Smooth muscle cell (in vitro differentiated cells): Measurements from ENCODE around the gene ANKRD22. TPM values are rescaled to one million over a fixed set of nuclear protein-coding genes. Genes with fewer than 3 reads are reported as not detected.

Experiments used
- DNase-seq: peaks from one replicate; lab custom pipeline; 2025; ENCODE audit not compliant: unreplicated experiment; lab: John Stamatoyannopoulos, UW
- H2AFZ ChIP-seq: fragments of 200-600 bp; sonication (generic); 2 replicates; pipeline ENCODE4 v1.6.0; 2016; ENCODE audit warnings: antibody characterized with exemption, low read depth, mild to moderate bottlenecking
- H3F3A ChIP-seq: fragments of 200-600 bp; sonication (generic); 2 replicates; pipeline ENCODE4 v1.6.0; 2017; ENCODE audit warnings: antibody characterized with exemption, low read depth
- H3K27ac ChIP-seq: fragments of 200-600 bp; sonication (generic); 2 replicates; pipeline ENCODE4 v1.5.1; 2016; ENCODE audit warnings: low read depth, mild to moderate bottlenecking
- H3K27me3 ChIP-seq: fragments of 200-600 bp; sonication (generic); 2 replicates; pipeline ENCODE4 v1.6.1; 2016; ENCODE audit warnings: low read depth, mild to moderate bottlenecking
- H3K36me3 ChIP-seq: fragments of 200-600 bp; sonication (generic); 2 replicates; pipeline ENCODE4 v1.5.1; 2016; ENCODE audit warnings: low read depth
- H3K4me1 ChIP-seq: fragments of 200-600 bp; sonication (generic); 2 replicates; pipeline ENCODE4 v1.5.1; 2016; ENCODE audit warnings: low read depth
- H3K4me2 ChIP-seq: fragments of 200-600 bp; sonication (generic); 2 replicates; pipeline ENCODE4 v1.6.0; 2016; ENCODE audit warnings: mild to moderate bottlenecking
- H3K4me3 ChIP-seq: fragments of 200-600 bp; sonication (generic); 2 replicates; pipeline ENCODE4 v1.5.1; 2016; ENCODE audit warnings: mild to moderate bottlenecking
- H3K79me2 ChIP-seq: fragments of 200-600 bp; sonication (generic); 2 replicates; pipeline ENCODE4 v1.6.0; 2016; ENCODE audit warnings: low read depth, mild to moderate bottlenecking
- H3K9ac ChIP-seq: fragments of 200-600 bp; sonication (generic); 2 replicates; pipeline ENCODE4 v1.6.0; 2016; ENCODE audit warnings: low read depth
- H3K9me3 ChIP-seq: fragments of 200-600 bp; sonication (generic); replicated peaks from 2 replicates; pipeline ENCODE4 v1.5.1; 2016; ENCODE audit warnings: low read depth
- H4K20me1 ChIP-seq: fragments of 200-600 bp; sonication (generic); 2 replicates; pipeline ENCODE4 v1.6.0; 2016; ENCODE audit warnings: low read depth
- CTCF ChIP-seq: fragments of 200-600 bp; sonication (generic); IDR thresholded peaks from 2 replicates; pipeline ENCODE4 v1.5.1; 2017; ENCODE audit warnings: borderline replicate concordance, mild to moderate bottlenecking, antibody characterized with exemption; ENCODE audit not compliant: insufficient read depth, poor library complexity, severe bottlenecking
- WGBS: methylation state at CpG from one replicate; pipeline ENCODE4 v1.1.7; 2016; ENCODE audit warnings: low lambda C conversion rate; 5-methylcytosine and 5-hydroxymethylcytosine counted together
- polyA plus RNA-seq: library from polyadenylated mRNA; unstranded; fragments of >200 nt; fragmentation: Nextera tagmentation; extraction: Ambion mirVana; gene quantifications from 2 replicates; pipeline ENCODE4 v1.2.1, GENCODE V29; 2016
- total RNA-seq: library from RNA; depleted of rRNA; stranded (reverse); fragments of >200 nt; gene quantifications from 2 replicates; pipeline ENCODE4 v1.2.3, GENCODE V29; 2014

The ANKRD22 gene
- total and polyA plus RNA-seq, 2 experiments from 2014 or later = 1.9 to 3.4 TPM

GRCh38 chr10:88800152-88801125, 51.2 kb downstream of the ANKRD22 start:
- Histone ChIP-seq H3K27me3 (no peaks in the 10 kb centered on the region), H3K4me2 (peak overlapping the region; percentile 37), H3K79me2 (no peaks in the 10 kb centered on the region), H3K9me3 (no peaks in the 10 kb centered on the region), H3F3A (no peaks in the 10 kb centered on the region), H4K20me1 (no peaks in the 10 kb centered on the region), H2AFZ (no peak overlapping the region), H3K4me1 (no peaks in the 10 kb centered on the region), H3K36me3 (no peaks in the 10 kb centered on the region), H3K4me3 (no peak overlapping the region), H3K9ac (no peak overlapping the region), H3K27ac (peak overlapping the region; percentile 47)
- DNase-seq = no peak
- TF ChIP-seq CTCF = no peak
- WGBS = 91% methylated on average over 2 of the region's 2 CpGs

GRCh38 chr10:88794731-88795130, 56.9 kb downstream of the ANKRD22 start:
- Histone ChIP-seq H3K9ac (no peak overlapping the region), H3K9me3 (no peaks in the 10 kb centered on the region), H3K36me3 (no peaks in the 10 kb centered on the region), H3K27me3 (no peaks in the 10 kb centered on the region), H3K79me2 (no peaks in the 10 kb centered on the region), H4K20me1 (no peaks in the 10 kb centered on the region), H3F3A (peaks cover 14% of the 10 kb centered on the region), H3K4me2 (no peak overlapping the region), H3K27ac (peak overlapping the region; percentile 72), H2AFZ (no peak overlapping the region), H3K4me3 (no peak overlapping the region), H3K4me1 (peaks cover 9% of the 10 kb centered on the region)
- no peak for TF ChIP-seq CTCF
- no peak for DNase-seq
- 60% methylated on average over 1 of the region's 1 CpG for WGBS

- 10% methylated on average over 2 of the region's 2 CpGs for WGBS
- H3K4me2 ChIP-seq = peak overlapping the region; percentile 61
- no peak for DNase-seq
These were observed 57.8 kb downstream of the ANKRD22 start for GRCh38 chr10:88793712-88794299.

More at GRCh38 chr10:88793712-88794299, 57.8 kb downstream of the ANKRD22 start:
- Histone ChIP-seq H4K20me1 (no peaks in the 10 kb centered on the region), H3K36me3 (no peaks in the 10 kb centered on the region), H3K9me3 (no peaks in the 10 kb centered on the region), H3K27ac (peak overlapping the region; percentile 72), H3K9ac (no peak overlapping the region), H3K4me3 (no peak overlapping the region), H2AFZ (no peak overlapping the region), H3K27me3 (no peaks in the 10 kb centered on the region), H3K4me1 (peaks cover 9% of the 10 kb centered on the region), H3K79me2 (no peaks in the 10 kb centered on the region), H3F3A (peaks cover 14% of the 10 kb centered on the region)
- TF ChIP-seq CTCF = no peak
